WTC11 (cell line): ENCODE measurements around the gene PHTF2. TPM values are rescaled to one million over a fixed set of nuclear protein-coding genes. Genes with fewer than 3 reads are reported as not detected.

Source experiments
- ATAC-seq: fragments of 200-7000 bp; cut with Tn5 transposase; 2 replicates; pipeline ENCODE4 v1.10.0; 2021; ENCODE audit warnings: mild to moderate bottlenecking, moderate library complexity
- CTCF ChIA-PET: fragments of 300-600 bp; sonication (Branson Sonifier 250); formaldehyde crosslinking; loops from one replicate; lab custom pipeline; 2021; ENCODE audit warnings: antibody characterized with exemption; lab: Charles Lee
- POLR2A ChIA-PET: fragments of 350-600 bp; sonication (Branson Sonifier 250); formaldehyde crosslinking; loops from one replicate; lab custom pipeline; 2021; ENCODE audit warnings: antibody characterized with exemption; lab: Charles Lee
- DNase-seq: peaks from one replicate; pipeline ENCODE4 v3.0.0; 2021; ENCODE audit warnings: low spot score
- H3K27ac Mint-ChIP-seq: 2 replicates; pipeline ENCODE4 v1.8.0; 2021; ENCODE audit warnings: mixed read lengths
- H3K27me3 Mint-ChIP-seq: 2 replicates; pipeline ENCODE4 v1.8.0; 2021; ENCODE audit warnings: low read depth, mild to moderate bottlenecking, moderate library complexity, mixed read lengths
- H3K36me3 Mint-ChIP-seq: 2 replicates; pipeline ENCODE4 v1.8.0; 2021; ENCODE audit warnings: mixed read lengths
- H3K4me1 Mint-ChIP-seq: 2 replicates; pipeline ENCODE4 v1.8.0; 2022; ENCODE audit warnings: mixed read lengths
- H3K4me3 Mint-ChIP-seq: 2 replicates; pipeline ENCODE4 v1.8.0; 2021; ENCODE audit warnings: mild to moderate bottlenecking, moderate library complexity, mixed read lengths
- H3K9me3 Mint-ChIP-seq: 2 replicates; pipeline ENCODE4 v1.8.0; 2021; ENCODE audit warnings: mixed read lengths
- ATF1 ChIP-seq: sonication (generic); formaldehyde crosslinking; IDR thresholded peaks from 2 replicates; pipeline ENCODE4 v1.8.1; 2023; ENCODE audit warnings: mild to moderate bottlenecking, moderate library complexity, missing genetic modification reagents
- GABPB1 ChIP-seq: sonication (generic); formaldehyde crosslinking; IDR thresholded peaks from 2 replicates; pipeline ENCODE4 v1.8.1; 2023; ENCODE audit warnings: mild to moderate bottlenecking, missing genetic modification reagents
- GRHL2 ChIP-seq: fragments of 250-450 bp; sonication (Bioruptor Pico); IDR thresholded peaks from 2 replicates; pipeline ENCODE4 v1.8.0; 2022; ENCODE audit warnings: mild to moderate bottlenecking, moderate library complexity; ENCODE audit not compliant: insufficient replicate concordance, severe bottlenecking
- JUN ChIP-seq: sonication (generic); formaldehyde crosslinking; IDR thresholded peaks from 2 replicates; pipeline ENCODE4 v1.8.0; 2023; ENCODE audit warnings: mild to moderate bottlenecking, missing genetic modification reagents
- KAT7 ChIP-seq: sonication (generic); formaldehyde crosslinking; IDR thresholded peaks from 2 replicates; pipeline ENCODE4 v1.8.1; 2023; ENCODE audit warnings: missing genetic modification reagents, mild to moderate bottlenecking, borderline replicate concordance
- MYBL2 ChIP-seq: sonication (generic); formaldehyde crosslinking; IDR thresholded peaks from 2 replicates; pipeline ENCODE4 v1.8.1; 2023; ENCODE audit warnings: mild to moderate bottlenecking, moderate library complexity, missing genetic modification reagents
- NFATC4 ChIP-seq: fragments of 250-450 bp; sonication (Bioruptor Pico); IDR thresholded peaks from 2 replicates; pipeline ENCODE4 v1.9.0; 2021; ENCODE audit warnings: mild to moderate bottlenecking
- NFE2L1 ChIP-seq: sonication (generic); formaldehyde crosslinking; IDR thresholded peaks from 2 replicates; pipeline ENCODE4 v1.8.1; 2023; ENCODE audit warnings: missing genetic modification reagents
- NR2C2 ChIP-seq: sonication (generic); formaldehyde crosslinking; IDR thresholded peaks from 2 replicates; pipeline ENCODE4 v1.8.0; 2022; ENCODE audit warnings: mild to moderate bottlenecking, missing genetic modification reagents
- PRRX2 ChIP-seq: fragments of 250-450 bp; sonication (Bioruptor Pico); IDR thresholded peaks from 2 replicates; pipeline ENCODE4 v1.8.0; 2021; ENCODE audit warnings: mild to moderate bottlenecking
- RELA ChIP-seq: sonication (generic); formaldehyde crosslinking; IDR thresholded peaks from 2 replicates; pipeline ENCODE4 v1.8.1; 2022; ENCODE audit warnings: missing genetic modification reagents, mild to moderate bottlenecking, borderline replicate concordance
- ZNF219 ChIP-seq: sonication (generic); formaldehyde crosslinking; IDR thresholded peaks from 2 replicates; pipeline ENCODE4 v1.8.0; 2023; ENCODE audit warnings: missing genetic modification reagents, mild to moderate bottlenecking, borderline replicate concordance
- total RNA-seq: library from RNA; stranded (reverse); gene quantifications from 3 replicates; pipeline ENCODE4 v1.2.3, GENCODE V29; 2021
- TF ChIP-seq, protein P1 (sequence below): fragments of 250-450 bp; sonication (Bioruptor Pico); IDR thresholded peaks from 2 replicates; pipeline ENCODE4 v1.9.0; 2021; ENCODE audit warnings: mild to moderate bottlenecking, borderline replicate concordance
- TF ChIP-seq, protein P2 (sequence below): fragments of 250-450 bp; sonication (Bioruptor Pico); conservative IDR thresholded peaks from 2 replicates; pipeline ENCODE4 v1.9.0; 2021; ENCODE audit warnings: mild to moderate bottlenecking
- TF ChIP-seq, protein P3 (sequence below): fragments of 200-600 bp; IDR thresholded peaks from 2 replicates; pipeline ENCODE4 v1.8.0; 2022; ENCODE audit warnings: antibody characterized with exemption
- TF ChIP-seq, protein P4 (sequence below): sonication (generic); formaldehyde crosslinking; IDR thresholded peaks from 2 replicates; pipeline ENCODE4 v1.8.0; 2022; ENCODE audit warnings: mild to moderate bottlenecking, missing genetic modification reagents
- TF ChIP-seq, protein P5 (sequence below): sonication (generic); formaldehyde crosslinking; IDR thresholded peaks from 2 replicates; pipeline ENCODE4 v1.8.0; 2022; ENCODE audit warnings: mild to moderate bottlenecking, missing genetic modification reagents
- TF ChIP-seq, protein P6 (sequence below): sonication (generic); formaldehyde crosslinking; IDR thresholded peaks from 2 replicates; pipeline ENCODE4 v1.8.1; 2022; ENCODE audit warnings: missing genetic modification reagents, borderline replicate concordance
- TF ChIP-seq, protein P7 (sequence below): sonication (generic); formaldehyde crosslinking; IDR thresholded peaks from 2 replicates; pipeline ENCODE4 v1.8.1; 2022; ENCODE audit warnings: low read depth, missing genetic modification reagents, borderline replicate concordance

The PHTF2 gene
- total RNA-seq, 1 experiment from 2014 or later: 17.9 TPM

DNA sequence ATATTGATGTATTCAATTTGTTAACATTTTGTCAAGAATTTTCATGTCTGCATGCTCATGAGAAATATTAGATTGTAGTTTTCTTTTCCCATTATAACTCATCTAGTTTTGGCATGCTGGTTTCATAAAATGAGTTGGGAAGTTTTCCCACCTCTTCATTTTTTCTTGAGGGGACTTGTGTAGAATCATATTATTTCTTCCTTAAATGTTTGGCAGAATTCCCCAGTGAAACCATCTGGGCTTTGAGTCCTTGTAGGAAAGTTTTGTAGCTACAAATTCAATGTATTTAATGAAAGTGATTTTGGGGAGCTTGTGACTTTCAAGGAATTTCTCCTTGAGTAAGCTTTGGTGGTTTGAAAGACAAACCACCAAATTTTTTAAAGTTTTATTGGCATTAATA lies 173.2 kb downstream of the PHTF2 start (continued):
- TF ChIP-seq, protein P1, sequence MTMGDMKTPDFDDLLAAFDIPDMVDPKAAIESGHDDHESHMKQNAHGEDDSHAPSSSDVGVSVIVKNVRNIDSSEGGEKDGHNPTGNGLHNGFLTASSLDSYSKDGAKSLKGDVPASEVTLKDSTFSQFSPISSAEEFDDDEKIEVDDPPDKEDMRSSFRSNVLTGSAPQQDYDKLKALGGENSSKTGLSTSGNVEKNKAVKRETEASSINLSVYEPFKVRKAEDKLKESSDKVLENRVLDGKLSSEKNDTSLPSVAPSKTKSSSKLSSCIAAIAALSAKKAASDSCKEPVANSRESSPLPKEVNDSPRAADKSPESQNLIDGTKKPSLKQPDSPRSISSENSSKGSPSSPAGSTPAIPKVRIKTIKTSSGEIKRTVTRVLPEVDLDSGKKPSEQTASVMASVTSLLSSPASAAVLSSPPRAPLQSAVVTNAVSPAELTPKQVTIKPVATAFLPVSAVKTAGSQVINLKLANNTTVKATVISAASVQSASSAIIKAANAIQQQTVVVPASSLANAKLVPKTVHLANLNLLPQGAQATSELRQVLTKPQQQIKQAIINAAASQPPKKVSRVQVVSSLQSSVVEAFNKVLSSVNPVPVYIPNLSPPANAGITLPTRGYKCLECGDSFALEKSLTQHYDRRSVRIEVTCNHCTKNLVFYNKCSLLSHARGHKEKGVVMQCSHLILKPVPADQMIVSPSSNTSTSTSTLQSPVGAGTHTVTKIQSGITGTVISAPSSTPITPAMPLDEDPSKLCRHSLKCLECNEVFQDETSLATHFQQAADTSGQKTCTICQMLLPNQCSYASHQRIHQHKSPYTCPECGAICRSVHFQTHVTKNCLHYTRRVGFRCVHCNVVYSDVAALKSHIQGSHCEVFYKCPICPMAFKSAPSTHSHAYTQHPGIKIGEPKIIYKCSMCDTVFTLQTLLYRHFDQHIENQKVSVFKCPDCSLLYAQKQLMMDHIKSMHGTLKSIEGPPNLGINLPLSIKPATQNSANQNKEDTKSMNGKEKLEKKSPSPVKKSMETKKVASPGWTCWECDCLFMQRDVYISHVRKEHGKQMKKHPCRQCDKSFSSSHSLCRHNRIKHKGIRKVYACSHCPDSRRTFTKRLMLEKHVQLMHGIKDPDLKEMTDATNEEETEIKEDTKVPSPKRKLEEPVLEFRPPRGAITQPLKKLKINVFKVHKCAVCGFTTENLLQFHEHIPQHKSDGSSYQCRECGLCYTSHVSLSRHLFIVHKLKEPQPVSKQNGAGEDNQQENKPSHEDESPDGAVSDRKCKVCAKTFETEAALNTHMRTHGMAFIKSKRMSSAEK (CRISPR knock-in tag): no peak
- TF ChIP-seq NFATC4 (no peak), MYBL2 (CRISPR knock-in tag) (no peak), GABPB1 (no peak), RELA (CRISPR knock-in tag) (no peak), GRHL2 (CRISPR knock-in tag) (no peak), ZNF219 (no peak)
- TF ChIP-seq, protein P2, sequence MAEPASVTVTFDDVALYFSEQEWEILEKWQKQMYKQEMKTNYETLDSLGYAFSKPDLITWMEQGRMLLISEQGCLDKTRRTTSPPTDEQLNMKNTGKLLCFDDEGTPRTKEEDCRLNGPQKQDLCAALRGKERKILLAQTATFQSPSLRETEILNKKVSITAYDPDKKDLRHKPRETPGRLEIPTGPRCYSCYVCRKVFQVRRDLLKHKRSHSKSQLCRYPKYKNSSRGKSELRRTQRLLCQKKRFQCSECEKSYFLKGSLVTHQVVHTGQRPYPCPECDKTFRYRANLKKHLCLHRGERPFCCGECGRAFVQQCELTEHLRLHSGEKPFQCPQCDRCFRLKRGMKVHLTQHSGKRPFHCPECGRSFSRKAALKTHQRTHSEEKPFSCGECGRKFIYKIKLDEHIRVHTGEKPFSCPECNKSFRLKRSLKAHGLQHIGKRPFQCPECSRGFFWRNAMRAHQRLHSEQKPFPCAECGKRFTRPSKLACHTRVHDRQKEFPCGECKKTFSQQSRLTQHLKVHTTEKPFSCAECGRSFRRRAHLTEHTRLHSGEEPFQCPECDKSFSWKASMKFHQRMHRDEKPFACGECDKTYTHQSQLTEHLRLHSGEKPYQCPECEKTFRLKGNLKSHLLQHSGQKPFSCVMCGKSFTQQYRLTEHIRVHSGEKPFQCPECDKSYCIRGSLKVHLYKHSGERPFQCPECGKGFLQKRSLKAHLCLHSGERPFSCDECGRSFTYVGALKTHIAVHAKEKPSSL (CRISPR knock-in tag): no peak
- TF ChIP-seq, protein P3, sequence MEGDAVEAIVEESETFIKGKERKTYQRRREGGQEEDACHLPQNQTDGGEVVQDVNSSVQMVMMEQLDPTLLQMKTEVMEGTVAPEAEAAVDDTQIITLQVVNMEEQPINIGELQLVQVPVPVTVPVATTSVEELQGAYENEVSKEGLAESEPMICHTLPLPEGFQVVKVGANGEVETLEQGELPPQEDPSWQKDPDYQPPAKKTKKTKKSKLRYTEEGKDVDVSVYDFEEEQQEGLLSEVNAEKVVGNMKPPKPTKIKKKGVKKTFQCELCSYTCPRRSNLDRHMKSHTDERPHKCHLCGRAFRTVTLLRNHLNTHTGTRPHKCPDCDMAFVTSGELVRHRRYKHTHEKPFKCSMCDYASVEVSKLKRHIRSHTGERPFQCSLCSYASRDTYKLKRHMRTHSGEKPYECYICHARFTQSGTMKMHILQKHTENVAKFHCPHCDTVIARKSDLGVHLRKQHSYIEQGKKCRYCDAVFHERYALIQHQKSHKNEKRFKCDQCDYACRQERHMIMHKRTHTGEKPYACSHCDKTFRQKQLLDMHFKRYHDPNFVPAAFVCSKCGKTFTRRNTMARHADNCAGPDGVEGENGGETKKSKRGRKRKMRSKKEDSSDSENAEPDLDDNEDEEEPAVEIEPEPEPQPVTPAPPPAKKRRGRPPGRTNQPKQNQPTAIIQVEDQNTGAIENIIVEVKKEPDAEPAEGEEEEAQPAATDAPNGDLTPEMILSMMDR: no peak

DNA sequence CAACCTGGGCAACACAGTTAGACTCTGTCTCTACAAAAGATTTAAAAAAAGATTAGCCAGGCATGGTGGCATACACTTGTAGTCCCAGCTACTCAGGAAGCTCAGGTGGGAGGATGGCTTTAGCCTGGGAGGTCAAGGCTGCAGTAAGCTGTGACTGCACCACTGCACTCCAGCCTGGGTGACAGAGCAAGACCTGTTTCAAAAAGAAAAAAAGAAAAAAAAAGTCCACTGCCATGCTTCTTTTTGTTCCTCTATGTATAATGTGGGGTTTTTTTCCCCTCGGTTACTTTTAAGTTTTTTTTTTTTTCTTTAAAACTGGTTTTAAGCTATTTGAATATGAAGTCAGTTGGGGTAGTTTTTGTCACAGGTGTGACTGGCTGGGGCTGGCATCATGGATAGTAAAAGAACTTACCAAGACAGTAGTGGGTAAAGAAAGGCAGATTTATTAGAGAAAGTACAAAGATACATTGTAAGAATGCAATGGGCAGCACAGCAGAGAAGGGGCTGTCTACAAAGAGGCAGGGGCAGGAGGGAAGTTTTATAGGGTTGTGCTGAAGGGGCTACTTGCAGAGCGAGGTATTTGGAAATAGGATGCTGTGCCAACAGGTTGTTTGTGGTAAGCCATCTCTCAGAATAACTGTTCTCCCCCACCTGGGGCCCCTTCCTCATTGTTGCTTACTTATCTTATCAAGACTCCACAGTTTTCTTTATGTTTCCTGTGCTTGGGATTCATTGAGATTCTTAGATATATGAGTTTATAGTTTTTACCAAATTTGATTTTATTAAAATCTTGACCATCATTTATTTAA lies 177.3 kb downstream of the PHTF2 start:
- no peak for DNase-seq
- H3K9me3 Mint-ChIP-seq: no peaks in the 10 kb centered on the region
- no peak overlapping the region for H3K27ac Mint-ChIP-seq
- no peaks in the 10 kb centered on the region for H3K27me3 Mint-ChIP-seq
- TF ChIP-seq ATF1 (CRISPR knock-in tag) (no peak), NR2C2 (CRISPR knock-in tag) (no peak), PRRX2 (CRISPR knock-in tag) (no peak), JUN (CRISPR knock-in tag) (no peak), NFE2L1 (CRISPR knock-in tag) (no peak), GRHL2 (CRISPR knock-in tag) (no peak), KAT7 (CRISPR knock-in tag) (no peak)
- TF ChIP-seq, protein P4, sequence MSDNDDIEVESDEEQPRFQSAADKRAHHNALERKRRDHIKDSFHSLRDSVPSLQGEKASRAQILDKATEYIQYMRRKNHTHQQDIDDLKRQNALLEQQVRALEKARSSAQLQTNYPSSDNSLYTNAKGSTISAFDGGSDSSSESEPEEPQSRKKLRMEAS: no peak
- TF ChIP-seq, protein P5, sequence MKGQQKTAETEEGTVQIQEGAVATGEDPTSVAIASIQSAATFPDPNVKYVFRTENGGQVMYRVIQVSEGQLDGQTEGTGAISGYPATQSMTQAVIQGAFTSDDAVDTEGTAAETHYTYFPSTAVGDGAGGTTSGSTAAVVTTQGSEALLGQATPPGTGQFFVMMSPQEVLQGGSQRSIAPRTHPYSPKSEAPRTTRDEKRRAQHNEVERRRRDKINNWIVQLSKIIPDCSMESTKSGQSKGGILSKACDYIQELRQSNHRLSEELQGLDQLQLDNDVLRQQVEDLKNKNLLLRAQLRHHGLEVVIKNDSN: no peak
- TF ChIP-seq, protein P6, sequence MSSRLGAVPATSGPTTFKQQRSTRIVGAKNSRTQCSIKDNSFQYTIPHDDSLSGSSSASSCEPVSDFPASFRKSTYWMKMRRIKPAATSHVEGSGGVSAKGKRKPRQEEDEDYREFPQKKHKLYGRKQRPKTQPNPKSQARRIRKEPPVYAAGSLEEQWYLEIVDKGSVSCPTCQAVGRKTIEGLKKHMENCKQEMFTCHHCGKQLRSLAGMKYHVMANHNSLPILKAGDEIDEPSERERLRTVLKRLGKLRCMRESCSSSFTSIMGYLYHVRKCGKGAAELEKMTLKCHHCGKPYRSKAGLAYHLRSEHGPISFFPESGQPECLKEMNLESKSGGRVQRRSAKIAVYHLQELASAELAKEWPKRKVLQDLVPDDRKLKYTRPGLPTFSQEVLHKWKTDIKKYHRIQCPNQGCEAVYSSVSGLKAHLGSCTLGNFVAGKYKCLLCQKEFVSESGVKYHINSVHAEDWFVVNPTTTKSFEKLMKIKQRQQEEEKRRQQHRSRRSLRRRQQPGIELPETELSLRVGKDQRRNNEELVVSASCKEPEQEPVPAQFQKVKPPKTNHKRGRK: no peak
- TF ChIP-seq, protein P7, sequence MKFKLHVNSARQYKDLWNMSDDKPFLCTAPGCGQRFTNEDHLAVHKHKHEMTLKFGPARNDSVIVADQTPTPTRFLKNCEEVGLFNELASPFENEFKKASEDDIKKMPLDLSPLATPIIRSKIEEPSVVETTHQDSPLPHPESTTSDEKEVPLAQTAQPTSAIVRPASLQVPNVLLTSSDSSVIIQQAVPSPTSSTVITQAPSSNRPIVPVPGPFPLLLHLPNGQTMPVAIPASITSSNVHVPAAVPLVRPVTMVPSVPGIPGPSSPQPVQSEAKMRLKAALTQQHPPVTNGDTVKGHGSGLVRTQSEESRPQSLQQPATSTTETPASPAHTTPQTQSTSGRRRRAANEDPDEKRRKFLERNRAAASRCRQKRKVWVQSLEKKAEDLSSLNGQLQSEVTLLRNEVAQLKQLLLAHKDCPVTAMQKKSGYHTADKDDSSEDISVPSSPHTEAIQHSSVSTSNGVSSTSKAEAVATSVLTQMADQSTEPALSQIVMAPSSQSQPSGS: no peak
- ChIA-PET CTCF (interaction anchor here (0.7 to 1.5 kb wide), 2 partner anchors 45 to 177 kb away, joined by 3 to 4 read pairs; partner anchors contain the start of genes PHTF2 and TMEM60), POLR2A (no interaction called here)
- no peaks in the 10 kb centered on the region for H3K4me1 Mint-ChIP-seq
- H3K36me3 Mint-ChIP-seq: no peaks in the 10 kb centered on the region
- ATAC-seq: no peak
- H3K4me3 Mint-ChIP-seq: no peak overlapping the region
